Measurements from ENCODE around the gene TTLL1. TPM values are rescaled to one million over a fixed set of nuclear protein-coding genes. Genes with fewer than 3 reads are reported as not detected.

Gene TTLL1
- total RNA-seq, 1 donor from 2014 or later = 6.3 TPM

DNA sequence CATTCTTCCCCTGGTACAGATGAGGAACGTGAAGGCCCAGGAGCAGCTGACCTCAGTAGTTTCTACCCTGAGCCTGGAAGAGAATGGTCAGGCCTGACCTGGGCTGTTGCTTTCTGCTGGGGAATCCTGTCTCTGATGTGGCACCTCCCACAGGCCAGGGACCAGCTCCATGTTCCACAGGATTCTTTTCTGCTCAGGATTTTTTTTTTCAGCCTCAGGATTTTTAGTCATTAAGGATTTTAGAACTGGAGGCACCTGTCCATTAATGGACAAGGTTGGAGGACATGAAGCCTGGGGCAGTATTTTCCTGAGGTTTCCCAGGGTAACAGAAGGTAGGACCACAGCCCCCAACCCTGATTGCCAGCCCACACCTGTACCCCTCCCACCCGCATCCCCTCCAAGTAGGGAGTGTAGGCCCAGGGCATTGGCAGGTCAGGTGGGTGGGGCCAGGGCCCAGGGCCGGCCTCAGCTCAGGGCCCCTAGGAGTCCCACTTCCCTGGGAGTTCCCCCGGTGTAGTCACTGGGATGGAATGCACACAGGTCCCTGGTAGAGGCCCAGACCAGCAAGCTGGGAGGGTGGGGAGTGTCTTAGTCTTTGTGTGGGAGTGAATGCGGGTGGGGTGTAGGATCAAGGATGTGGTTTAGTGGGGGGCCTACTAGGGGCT lies 37.4 kb upstream of the TTLL1 start:
- DNase-seq (ENCODE audit: low read depth) = peak; percentile 86
- Histone ChIP-seq H3K27me3 (ENCODE audit: control insufficient read depth, insufficient read depth, low read length) (no peaks in the 10 kb centered on the region), H3K36me3 (ENCODE audit: control insufficient read depth, insufficient read depth, low read length) (peaks cover 6% of the 10 kb centered on the region), H3K4me3 (ENCODE audit: low read depth, low read length) (peak overlapping the region; percentile 53)
- no peak for FAIRE-seq
- TF ChIP-seq, protein P1, sequence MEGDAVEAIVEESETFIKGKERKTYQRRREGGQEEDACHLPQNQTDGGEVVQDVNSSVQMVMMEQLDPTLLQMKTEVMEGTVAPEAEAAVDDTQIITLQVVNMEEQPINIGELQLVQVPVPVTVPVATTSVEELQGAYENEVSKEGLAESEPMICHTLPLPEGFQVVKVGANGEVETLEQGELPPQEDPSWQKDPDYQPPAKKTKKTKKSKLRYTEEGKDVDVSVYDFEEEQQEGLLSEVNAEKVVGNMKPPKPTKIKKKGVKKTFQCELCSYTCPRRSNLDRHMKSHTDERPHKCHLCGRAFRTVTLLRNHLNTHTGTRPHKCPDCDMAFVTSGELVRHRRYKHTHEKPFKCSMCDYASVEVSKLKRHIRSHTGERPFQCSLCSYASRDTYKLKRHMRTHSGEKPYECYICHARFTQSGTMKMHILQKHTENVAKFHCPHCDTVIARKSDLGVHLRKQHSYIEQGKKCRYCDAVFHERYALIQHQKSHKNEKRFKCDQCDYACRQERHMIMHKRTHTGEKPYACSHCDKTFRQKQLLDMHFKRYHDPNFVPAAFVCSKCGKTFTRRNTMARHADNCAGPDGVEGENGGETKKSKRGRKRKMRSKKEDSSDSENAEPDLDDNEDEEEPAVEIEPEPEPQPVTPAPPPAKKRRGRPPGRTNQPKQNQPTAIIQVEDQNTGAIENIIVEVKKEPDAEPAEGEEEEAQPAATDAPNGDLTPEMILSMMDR (IDR thresholded peaks at IDR 0.05; ENCODE audit: insufficient read depth, low read length, severe bottlenecking) = no peak

DNA sequence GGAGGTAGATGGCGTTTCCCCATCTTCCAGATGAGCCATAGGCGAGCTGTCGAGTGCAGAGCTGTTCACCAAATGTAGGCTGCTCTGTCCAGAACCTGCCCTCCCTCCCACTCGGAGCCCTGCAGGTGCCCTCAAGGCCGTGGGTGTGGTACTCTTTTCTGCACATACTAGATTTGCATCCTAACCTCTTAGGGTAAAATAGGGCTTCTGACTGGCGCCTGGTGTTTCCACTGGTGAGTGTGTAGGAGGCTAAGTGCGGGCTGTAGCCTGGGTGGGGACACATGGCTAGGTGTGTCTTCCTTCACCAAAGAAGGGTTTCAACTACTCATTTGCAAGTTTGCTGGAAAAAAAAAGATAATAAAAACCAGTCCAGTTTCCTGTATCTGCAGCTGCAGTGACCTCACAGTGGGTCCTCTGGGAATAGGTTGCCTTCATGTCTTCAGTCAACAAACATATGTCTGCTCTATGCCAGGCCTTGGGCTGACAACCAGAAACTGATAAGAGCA lies 29.8 kb upstream of the TTLL1 start:
- peak; percentile 81 for FAIRE-seq
- Histone ChIP-seq H3K4me3 (ENCODE audit: low read depth, low read length) (no peak overlapping the region), H3K36me3 (ENCODE audit: control insufficient read depth, insufficient read depth, low read length) (no peaks in the 10 kb centered on the region), H3K27me3 (ENCODE audit: control insufficient read depth, insufficient read depth, low read length) (no peaks in the 10 kb centered on the region)
- DNase-seq (ENCODE audit: low read depth) = no peak
- TF ChIP-seq, protein P1 (IDR thresholded peaks at IDR 0.05; ENCODE audit: insufficient read depth, low read length, severe bottlenecking) = no peak

DNA sequence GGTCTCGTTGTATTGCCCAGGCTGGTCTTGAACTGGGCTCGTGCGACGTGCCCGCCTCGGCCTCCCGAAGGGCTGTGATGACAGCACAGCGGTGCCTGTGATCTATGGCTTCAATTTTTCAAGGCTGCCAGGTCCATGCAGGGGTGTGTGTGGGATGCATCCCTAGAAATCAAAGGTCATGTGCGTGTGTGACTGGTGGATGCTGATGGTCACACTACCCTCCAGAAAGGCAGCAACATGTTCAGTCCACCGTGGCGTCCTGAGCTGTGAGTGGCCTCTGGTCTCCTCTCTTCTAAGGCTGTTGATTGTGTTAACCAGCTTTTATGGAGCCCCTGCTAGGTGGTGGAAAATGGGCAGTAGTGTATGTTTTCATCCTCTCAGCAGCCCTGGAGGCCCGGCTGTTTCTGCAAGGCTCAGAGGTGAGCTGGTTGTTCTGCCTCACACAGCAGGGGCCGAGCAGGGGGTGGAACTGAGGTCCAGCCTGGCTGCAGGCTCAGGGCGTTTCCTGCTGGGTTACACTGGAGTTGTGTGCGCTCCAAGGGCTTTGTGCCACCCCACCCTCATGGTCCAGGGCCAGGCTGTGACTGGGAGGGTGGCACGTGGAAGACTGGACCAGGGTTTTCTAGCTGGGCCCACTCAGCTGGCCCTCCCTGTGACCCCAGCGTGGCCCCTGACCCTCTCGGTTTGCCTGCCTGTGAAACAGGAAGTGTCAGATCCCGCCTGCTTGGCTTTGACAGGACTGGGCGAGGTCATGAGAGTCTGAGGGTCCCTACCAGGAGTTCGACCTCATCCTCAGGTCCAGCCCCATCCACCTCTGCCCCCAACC lies 29.0 kb upstream of the TTLL1 start:
- no peak for FAIRE-seq
- TF ChIP-seq, protein P1 (IDR thresholded peaks at IDR 0.05; ENCODE audit: insufficient read depth, low read length, severe bottlenecking) = no peak
- DNase-seq (ENCODE audit: low read depth) = no peak
- Histone ChIP-seq H3K4me3 (ENCODE audit: low read depth, low read length) (no peak overlapping the region), H3K36me3 (ENCODE audit: control insufficient read depth, insufficient read depth, low read length) (no peaks in the 10 kb centered on the region), H3K27me3 (ENCODE audit: control insufficient read depth, insufficient read depth, low read length) (no peaks in the 10 kb centered on the region)

DNA sequence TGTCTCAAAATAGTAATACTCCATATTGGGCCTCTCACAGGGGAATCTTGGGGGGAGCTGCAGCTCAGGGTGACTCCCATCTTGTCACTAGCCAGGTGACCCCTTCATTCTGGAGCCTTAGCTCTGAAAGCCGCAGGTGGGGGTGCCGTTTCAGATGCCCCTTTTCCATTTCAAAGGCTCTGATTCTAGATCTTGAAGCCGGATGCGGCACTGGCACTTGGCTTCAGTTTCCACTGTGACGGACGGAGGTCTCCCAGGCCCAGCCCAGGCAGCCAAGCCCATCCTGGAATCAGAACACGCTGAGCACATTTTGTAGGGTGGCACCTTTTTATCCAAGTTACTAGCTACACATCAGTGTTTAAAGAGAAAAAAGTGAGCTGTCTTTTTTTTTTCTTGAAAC lies 27.7 kb upstream of the TTLL1 start:
- H3K4me3 ChIP-seq (ENCODE audit: low read depth, low read length) = no peak overlapping the region
- no peaks in the 10 kb centered on the region for H3K27me3 ChIP-seq (ENCODE audit: control insufficient read depth, insufficient read depth, low read length)
- FAIRE-seq (no peak), DNase-seq (ENCODE audit: low read depth) (no peak)
- no peaks in the 10 kb centered on the region for H3K36me3 ChIP-seq (ENCODE audit: control insufficient read depth, insufficient read depth, low read length)
- TF ChIP-seq, protein P1 (IDR thresholded peaks at IDR 0.05; ENCODE audit: insufficient read depth, low read length, severe bottlenecking) = no peak

DNA sequence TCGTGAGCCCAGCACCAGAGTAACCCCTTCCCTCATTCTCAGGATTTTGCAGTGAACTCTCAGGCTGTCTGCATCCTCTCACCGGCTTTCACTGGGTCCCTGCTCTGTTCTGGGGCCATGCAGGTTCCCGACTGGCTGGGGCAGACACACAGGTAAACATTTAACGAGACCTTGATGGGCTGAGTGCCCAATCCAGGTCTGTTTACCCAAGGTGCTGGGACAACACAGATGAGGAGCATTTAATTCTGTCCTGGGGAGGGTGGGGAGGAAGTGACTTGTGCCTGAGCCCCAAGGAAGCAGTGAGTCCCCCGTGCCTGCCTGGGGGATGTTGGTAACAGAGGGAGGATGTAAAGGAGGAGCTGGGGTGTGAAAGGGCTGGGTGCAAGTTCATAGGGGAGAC lies 25.8 kb upstream of the TTLL1 start:
- TF ChIP-seq, protein P1 (IDR thresholded peaks at IDR 0.05; ENCODE audit: insufficient read depth, low read length, severe bottlenecking) = no peak
- Histone ChIP-seq H3K4me3 (ENCODE audit: low read depth, low read length) (no peak overlapping the region), H3K36me3 (ENCODE audit: control insufficient read depth, insufficient read depth, low read length) (no peaks in the 10 kb centered on the region), H3K27me3 (ENCODE audit: control insufficient read depth, insufficient read depth, low read length) (peaks cover 4% of the 10 kb centered on the region)
- no peak for FAIRE-seq
- DNase-seq (ENCODE audit: low read depth) = no peak
